GM23248 (cell line): ENCODE measurements around the gene ZNRD2.

ENCODE experiments used
- EZH2 ChIP-seq: fragments of 200-600 bp; sonication (generic); IDR thresholded peaks from 2 replicates; pipeline ENCODE4 v1.6.1; 2018; ENCODE audit warnings: antibody characterized with exemption, mild to moderate bottlenecking; ENCODE audit not compliant: insufficient read depth, poor library complexity, severe bottlenecking
- EZH2phosphoT487 ChIP-seq: fragments of 200-600 bp; sonication (generic); IDR thresholded peaks from 2 replicates; pipeline ENCODE4 v1.6.1; 2018; ENCODE audit warnings: antibody characterized with exemption, moderate library complexity, mild to moderate bottlenecking, low read depth; ENCODE audit not compliant: insufficient read depth

GRCh38 chr11:65595131-65595530, 24.9 kb downstream of the ZNRD2 start:
- TF ChIP-seq EZH2 (no peak), EZH2phosphoT487 (no peak)
